Pericardium fibroblast (primary cell): ENCODE data around the gene MRPL19. TPM values are rescaled to one million over a fixed set of nuclear protein-coding genes. Genes with fewer than 3 reads are reported as not detected.

Experiments
- total RNA-seq: library from RNA; depleted of rRNA; stranded (reverse); fragments of >200 nt; gene quantifications from 2 replicates; pipeline ENCODE4 v1.2.3, GENCODE V29; 2015

MRPL19 gene
- total RNA-seq: 28.5 and 28.9 TPM in 2 replicates

GRCh38 chr2:75646583-75647425, at the start of gene MRPL19:
Gene MRPL19, plus strand, starts transcription at chr2:75646783. Its CDS starts 25 bp downstream, at chr2:75646808.

GRCh38 chr2:75710577-75711253, 64.1 kb downstream of the MRPL19 start, which contains the start of gene GCFC2:
Gene GCFC2, minus strand, starts transcription at chr2:75710915. Its CDS starts 60 bp downstream, at chr2:75710855.

Other genes starting within 250 kb of the MRPL19 start
- gene EVA1A, start 85.8 kb upstream of the MRPL19 start, total RNA-seq: 7.3 and 26.1 TPM in 2 replicates
- 12.2 and 24.2 TPM in 2 replicates for gene GCFC2, start 64.1 kb downstream of the MRPL19 start, total RNA-seq